Activated CD4-positive, alpha-beta T cell treated with anti-CD3 and anti-CD28 coated beads for 48 hours (primary cell): ENCODE data around the gene HDAC4.

ENCODE experiments used
- DNase-seq: peaks from one replicate; pipeline ENCODE4 v3.0.0-alpha.2; 2020

Gene HDAC4

DNA sequence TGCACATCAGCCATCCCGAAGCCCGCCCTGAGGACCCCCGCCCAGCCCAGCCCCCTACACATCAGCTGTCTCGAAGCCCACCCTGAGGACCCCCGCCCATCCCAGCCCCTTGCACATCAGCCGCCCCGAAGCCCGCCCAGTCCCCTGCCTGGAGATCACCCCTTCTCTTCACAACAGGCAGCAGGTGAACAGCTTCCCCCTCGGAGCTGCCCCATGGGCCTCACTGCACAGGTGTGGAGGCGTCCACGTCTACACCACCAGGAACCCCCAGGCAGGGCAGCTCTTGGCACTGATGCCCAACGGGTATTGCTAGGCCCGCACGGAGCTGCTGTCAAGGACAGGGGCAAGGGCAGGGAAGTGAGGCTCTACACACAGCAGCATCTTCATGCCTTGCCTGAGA, 137.6 kb downstream of the HDAC4 start:
- DNase-seq = no peak

DNA sequence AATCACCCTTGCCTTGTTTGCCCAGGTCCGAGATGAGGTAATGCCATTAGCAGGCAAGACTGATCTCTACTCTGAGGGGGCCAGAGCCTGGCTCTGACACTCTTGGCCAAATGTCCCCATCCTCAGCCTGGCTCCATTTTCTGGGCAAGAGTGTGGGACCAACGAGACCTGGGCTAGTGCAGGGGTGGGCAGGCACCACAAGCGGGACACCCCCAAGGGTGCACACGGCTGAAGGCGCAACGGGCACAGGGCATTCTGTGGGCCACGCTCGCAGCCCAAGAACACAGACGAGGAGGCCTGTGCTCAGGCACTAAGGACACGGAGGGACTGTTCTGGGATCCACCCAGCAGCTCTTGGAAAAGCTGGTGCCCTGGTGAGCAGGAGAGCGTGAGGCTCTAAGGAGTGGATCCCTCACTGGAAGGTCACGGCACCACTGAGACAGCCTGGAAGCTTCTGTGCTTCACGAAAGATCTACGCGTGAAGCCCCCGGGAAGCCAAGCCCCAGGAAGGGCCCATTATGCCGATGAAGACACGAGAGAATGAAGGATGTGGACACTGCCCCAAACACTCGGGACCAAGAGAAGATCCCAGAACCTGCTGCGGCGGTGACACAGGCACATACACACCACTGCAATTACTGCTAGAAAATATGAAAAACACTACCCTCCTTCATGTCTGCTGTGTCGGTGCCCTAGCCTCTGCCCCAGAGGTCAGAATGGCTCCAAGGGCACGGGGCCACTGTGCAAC, 138.2 kb downstream of the HDAC4 start:
- DNase-seq = no peak

DNA sequence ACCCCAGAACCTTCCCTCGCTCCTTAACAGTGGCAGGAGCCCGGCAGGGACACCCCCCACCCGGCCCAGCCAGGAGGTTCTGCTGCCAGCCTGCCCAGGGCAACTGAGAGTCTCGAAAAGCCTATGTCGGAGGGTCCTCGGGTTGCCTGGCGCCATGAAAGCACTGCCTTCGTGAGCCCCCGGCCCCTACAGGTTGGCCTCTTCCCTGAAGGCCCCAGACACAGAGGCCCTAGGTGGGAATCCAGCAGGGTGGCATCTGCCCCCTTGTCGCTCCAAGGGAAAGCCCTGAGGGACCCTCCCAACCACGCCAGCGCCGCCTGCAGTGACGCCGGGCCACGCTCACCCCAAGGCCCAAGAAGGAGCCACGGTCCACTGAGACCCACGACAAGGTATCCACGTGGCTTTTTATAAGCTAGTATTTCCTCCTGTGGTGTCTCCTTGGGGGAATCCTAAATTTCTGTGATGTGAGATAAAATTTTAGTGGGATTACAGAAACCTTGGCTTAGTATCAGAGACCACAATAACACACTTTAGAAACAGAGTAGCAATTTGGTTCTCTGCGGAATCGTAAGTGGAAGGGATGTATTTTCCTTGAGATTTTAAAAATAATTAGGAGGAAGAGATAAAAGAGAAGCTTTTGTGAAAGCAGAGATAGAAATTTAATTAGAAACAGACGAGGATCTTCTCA, 138.9 kb downstream of the HDAC4 start:
- no peak for DNase-seq

DNA sequence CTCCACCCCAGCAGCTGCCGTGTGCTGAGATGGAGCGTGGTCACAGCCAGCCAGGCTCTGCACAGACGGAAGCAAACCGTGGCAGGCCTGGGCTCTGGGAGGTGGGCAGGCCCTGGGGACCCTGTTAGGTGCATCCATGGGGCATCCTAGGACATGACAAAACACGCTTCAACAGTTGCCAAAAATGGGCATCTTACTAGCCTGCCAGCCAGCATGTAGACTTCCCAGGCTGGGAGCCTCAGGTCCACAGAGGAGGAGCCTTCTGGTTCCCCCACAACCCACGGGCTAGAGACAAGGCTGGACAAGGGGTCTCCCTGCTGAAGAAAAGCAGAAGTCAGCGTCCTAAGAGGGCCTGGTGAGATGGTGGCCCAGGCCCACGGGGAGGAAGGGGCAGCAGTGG, 139.5 kb downstream of the HDAC4 start:
- no peak for DNase-seq

DNA sequence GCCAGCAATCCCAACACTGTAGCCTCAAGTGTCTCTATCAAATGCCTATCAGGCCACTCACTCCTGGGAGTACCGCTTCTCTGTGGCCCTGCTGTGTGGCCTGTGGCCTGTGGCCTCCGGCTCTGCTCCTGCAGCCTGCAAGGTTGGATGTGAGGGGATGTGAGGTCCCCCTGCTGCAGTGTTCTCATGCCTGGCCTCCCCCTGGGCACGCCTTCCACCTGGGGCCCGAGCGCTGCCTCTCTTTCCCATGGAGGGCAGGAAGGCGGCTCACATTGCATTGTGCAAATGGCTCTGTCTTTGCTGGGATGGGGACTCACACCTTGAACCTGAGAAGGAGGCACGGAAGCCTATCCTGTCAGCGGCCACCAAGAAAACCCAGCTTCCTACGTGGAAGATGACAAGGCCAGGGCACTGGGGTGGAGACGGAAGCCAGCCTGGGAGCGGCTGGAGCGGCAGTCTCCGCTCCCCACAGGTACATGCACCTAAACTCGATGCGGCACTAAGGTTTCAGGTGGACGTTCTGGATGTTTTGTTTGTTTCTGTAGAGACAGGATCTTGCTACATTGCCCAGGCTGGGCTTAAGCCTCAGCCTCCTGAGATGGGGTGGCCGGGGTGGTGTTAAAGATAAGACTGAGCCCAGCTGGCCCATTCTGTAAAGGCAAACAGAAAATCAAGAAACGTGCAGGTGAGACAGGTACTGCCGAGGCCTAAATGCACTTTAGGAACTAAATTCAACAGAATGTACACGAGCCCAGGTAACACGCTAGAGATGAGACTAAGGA, 140.1 kb downstream of the HDAC4 start:
- no peak for DNase-seq

DNA sequence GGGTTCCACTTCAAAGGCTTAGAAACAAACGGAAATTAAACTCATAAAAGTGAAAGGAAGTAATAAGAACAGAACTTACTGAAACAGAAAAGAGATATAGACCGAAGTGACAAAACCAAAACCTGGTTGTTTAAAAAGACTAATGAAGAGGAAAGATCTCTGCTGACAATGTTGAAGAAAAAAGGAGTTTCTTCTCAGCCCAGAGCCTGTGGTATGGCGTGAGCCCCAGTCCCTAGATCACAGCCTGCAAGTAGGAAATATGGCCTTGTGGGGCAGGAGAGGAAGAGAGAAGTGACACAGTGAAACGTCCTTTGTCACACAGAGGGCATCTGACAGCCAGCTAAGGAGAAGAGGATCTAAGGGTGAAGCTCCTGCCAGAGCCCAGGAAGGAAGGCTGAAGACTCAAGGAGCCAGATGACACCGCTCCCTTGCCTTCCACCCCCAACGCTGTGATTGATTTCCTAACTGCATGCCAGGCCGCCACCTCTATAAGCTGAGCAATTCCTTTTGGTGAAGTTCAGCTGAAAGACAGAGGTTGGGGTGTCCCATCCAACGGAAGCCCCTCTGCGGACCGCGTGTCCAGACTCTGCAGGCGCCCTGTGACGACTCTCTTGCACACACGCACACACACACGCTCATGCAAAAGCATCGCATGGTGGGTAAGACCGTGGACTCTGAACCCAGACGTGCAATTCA, 141.1 kb downstream of the HDAC4 start:
- DNase-seq = no peak

DNA sequence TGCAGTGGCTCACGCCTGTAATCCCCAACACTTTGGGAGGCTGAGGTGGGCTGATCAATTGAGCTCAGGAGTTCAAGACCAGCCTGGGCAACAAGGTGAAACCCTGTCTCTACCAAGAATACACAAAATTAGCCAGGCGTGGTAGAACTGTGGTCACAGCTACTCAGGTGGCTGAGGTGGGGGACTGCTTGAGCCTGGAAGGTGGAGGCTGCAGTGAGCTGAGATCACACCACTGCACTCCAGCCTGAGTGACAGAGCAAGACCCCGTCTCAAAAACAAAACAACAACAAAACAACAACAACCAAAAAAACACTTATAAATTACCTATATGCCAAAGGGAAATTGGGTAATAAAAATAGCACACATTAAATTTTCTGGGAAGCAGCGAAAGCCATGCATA, 141.6 kb downstream of the HDAC4 start:
- DNase-seq = no peak

DNA sequence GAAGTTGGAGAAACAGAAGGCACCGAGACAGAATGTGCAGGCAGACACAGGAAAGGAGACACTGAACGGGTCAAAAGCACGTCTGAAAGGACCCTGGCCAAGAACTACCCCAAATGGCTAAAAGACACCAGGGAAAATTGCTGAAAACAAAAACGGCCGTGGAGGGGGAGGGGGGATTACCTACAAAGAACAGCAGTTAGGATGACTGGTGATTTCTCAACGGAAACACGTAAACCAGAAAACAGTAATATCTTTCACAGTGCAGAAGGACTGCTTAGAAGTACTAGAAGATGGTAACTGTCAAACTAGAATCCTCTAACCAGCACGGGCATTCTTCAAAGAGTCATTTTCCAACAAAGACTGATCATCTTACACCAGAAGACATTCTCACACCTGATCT, 142.6 kb downstream of the HDAC4 start:
- no peak for DNase-seq

DNA sequence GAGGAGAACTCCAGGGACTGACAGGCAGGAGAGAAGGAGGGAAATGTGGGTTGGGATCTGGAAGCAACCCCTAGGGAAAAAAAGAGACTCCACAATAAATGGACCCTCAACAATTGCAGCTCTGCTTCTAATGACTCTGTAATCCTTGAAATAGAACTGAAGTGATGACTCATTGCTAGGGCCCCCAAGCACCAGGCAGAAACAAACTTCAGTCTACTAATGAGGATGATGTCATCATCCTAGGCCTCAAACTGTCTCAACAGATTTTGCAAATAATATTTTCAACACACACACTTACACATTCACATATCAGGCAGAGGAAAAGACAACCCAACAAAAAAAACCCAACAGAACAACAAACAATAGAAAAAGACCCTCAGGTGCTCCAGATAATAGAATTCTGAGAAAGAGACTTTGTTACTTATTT, 143.3 kb downstream of the HDAC4 start:
- DNase-seq = no peak

DNA sequence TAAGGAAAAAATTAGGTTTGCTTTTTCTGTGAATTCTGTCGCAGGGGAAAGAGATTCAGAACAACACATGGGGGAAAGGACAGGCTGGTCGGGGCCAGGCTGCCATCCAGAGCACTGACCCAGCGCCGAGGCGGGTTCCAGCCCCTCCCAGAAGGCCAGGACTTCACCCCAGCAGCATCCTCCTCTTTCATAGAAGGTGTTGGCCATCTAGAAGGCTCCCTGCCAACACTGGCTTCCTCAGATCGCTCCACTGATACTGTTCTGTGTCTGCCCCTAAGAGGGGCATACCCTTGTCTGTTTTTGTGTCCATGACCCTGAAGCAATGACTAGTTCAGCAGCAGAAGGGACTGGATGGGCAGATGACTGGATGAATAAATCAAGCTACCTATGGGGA, 144.5 kb downstream of the HDAC4 start:
- no peak for DNase-seq

DNA sequence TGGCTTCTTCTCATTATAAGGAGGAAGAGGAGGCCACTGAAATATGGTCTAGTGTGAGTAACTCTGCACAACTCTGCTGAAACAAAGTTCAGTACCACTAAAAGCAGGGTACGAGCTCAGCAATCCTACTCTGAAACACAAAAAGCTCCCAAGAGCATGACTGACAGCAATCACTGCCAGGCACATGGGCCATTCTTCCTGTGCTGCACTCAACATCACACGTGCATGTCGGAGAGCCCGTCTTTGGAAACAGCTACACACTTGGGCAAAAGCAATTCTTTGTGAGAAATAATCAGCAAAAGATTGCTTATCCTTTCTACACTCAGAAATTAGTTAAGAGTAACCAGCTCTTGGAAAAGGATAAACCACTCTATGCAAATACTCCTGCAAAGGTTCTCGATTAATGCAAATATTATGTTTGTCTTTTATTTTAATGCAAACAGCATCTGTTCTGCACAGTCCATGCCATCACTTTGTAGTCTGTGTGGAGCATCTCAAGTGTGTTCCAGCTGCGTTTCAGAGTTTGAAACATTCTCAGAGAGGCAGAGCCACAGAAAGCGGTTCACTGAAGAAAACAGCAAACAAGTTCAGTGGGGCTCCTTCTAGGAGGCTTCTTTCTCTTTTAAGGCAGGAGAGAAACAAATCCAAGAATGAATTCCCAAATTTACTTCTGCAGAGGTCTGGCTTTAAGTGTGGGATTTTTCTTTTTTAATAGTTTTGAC, 145.0 kb downstream of the HDAC4 start:
- DNase-seq = no peak

DNA sequence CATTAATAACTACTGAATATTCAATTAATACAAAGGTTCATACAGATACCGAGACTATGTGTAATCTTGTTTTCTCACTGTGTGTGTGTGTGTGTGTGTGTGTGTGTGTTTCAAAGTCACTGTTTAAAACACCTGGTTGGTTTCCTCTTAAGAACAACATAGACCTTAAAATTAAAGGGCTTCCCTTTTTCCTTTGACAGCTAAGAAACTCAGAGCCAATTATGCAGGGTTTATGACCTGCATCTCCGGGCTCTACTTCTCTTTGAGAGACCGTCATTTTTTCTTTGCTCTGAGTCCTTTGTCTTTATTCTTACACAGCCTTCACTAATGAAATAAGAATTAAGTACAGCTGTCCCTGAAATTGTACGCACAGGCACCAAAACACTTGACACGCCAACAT, 145.6 kb downstream of the HDAC4 start:
- no peak for DNase-seq

DNA sequence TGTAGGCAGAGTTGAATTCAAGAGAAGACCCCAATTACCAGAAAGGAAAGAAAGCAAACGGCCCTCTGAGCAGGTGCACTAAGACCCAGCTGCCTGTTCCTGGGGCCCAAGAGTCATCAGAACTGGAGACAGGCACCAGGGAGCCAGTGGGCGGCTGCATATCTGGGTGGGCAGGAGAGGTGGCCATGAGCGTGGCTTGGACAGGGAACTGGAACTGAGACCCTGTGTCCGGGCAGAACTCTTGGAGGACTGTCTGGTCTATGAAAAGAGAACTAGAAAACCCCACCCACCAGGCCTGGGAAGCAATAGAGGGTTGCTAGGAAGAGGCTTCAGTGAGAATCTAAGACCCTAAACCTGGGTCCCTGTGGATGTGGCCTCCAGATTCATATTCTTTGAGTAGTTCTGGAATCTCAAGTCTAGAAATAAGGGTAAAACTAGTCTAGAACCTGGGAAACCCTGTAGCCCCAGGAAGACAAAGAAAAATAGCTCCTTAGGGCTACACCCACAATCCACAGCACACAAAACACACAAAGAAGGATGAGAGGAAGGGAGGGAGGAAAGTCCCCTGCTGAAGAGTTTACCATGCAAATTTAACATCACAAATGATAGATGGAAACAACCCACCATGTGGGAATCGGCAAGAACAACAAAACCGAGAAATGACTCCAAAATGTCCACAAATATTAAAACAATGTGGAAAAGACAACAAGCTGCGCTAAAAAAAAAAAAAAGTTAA, 147.0 kb downstream of the HDAC4 start:
- DNase-seq = no peak

DNA sequence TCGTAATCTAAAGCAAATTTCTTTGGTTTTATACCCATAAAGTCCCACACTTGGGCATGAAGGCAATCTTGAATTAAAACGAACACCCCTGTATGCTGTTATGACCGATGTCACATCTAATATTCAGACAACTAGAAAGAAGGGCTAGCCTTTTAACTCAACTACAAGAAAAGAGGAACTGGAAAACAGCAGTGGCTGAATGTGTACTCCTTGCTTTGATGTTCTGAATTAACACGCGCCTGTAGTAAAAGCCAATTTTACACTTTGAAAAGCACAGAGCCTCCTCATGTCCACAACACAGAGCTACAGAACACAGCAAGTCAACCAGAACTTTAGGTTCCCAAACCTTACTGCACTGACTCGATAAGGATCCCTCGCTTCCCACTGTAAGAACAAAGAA, 147.6 kb downstream of the HDAC4 start:
- DNase-seq = no peak

DNA sequence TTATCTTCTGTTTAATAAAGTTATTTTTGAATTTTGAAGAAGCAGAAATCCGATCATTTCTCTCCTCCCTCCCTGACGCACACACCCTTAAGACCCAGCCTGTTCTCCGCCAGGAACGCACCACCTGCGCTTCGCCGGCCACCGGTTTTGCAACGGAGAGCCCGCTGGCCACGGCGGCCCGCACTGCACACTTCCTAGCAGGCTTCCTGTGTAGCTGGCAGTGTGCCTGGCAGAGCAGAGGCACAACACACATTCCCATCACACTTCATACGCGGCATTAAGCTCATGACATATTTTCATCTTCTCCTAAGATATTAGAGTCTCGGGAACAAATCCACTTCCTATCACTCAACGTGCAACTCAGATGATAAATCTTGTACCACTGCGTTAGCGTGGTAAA, 148.0 kb downstream of the HDAC4 start:
- DNase-seq = no peak

DNA sequence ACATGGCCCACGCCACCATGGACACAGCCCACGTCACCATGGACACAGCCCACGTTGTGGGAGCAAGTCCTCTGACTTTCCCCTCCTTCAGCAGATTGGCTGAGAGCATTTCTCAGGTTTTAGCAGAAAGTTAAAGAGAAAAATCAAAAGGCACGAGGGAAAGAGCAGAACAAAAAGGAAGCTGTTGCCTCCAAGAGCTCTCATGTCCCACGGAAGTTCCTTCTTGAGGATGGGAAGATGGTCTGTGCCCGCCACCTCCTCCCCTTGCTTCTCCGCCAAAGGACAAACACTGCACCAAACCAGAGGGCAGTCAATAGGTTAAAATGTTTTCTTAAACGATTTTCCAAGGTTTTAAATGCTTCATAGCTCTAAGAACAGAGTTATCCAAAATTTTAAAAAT, 148.4 kb downstream of the HDAC4 start:
- DNase-seq = no peak

DNA sequence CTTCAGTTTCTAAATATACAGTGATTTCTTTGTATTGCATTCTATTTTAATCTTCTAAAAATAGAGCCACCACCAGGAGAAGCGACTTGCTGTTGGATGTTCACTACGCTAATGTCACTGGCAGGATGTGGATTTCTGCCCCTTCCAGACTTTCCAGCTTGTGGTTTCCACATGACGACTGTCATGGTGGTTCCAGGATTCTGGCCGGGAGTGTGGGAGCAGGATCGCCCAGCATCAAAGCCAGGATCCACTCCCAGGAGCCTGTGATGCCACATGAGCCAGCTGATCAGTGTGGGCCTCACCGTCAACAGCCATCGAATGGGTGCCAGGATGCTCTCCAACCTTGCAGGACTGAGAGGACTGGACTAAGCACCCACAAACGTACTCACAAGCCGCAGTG, 148.8 kb downstream of the HDAC4 start:
- no peak for DNase-seq

DNA sequence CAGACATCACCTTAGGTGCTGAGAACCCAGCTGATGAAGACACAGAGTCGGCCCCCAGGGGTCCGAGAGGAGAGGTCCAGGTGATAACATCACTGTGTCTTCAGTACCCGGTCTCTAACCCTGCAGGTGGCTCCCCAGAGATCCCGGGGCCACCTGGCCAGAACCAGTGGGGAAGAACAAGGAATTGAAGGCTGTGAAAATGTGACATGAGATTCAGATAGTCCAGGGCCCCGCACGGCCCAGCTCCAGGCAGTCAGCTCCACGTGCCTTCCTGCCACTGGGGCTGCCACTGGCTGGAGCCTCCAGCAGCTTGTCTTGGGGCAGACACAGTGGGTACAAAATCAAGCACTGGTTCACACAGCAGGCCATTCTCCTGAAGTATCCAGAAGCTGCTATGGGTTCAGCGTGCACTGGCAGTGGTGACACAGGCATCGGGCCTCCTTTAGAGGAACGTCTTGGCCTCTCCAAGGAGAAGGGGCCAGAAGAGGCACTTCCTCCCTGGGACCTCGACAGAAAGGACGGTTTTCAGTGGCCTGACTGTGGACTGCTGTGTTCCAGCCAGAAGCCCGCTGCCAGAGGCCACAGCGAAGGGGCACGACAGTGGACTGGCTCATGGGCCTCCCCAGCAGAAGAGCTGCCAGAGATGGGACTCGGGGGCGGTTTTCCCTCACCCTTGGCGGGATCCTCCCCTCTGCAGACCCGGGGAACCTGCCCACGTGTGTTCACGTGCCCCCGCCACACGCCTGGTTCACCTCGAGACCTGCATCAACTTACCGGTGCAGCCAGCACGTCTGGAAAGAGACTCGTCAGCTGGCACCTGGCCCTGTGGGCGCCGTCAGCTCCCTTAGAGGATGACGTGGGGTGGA, 150.4 kb downstream of the HDAC4 start:
- DNase-seq = no peak

DNA sequence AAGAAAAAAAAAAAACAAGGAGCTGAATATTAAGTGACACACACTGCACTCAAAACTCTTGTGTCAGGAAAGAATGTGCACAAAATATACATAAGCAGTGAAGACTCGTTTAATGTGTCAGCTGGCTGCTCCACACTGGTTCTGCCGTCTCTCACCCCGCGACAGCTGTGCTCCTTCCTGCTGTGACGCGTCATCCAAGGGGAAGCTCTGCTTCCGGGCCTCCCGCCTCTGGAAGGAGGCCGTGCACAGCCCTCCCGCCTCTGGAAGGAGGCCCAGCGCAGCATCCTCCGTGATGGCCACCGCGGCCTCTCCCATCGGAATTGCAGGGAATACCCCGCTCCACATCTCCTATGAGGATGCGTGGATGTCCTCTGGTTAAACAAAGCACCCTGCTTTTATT, 151.0 kb downstream of the HDAC4 start:
- no peak for DNase-seq

DNA sequence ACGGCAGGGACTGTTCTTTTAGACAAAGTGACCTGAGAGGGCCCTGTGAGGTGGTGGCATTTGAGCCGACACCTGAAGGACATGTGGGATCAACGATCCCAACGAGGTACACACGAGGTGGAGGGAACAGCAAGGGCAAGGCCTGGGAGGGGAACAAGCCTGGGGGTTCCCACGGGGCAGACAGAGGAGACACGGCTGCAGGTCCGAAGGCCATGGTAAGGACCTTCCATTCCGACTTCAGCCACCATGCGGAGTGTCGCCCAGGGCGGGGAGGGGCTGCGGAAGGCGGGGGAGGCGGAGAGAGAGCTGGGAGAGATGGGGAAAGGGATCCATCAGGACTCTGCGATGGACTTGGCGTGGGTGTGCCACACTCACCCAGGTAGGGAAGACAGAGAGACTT, 151.8 kb downstream of the HDAC4 start:
- DNase-seq = no peak
